Trophoblast cell (in vitro differentiated cells and primary cell): Measurements from ENCODE around the gene GRIA2. TPM values are rescaled to one million over a fixed set of nuclear protein-coding genes. Genes with fewer than 3 reads are reported as not detected.
"Not testable (repeated sequence)": the region's sequence is repeated elsewhere in the genome, so short reads cannot be mapped to it uniquely, and the experiment has no call there.

ENCODE experiments used
- DNase-seq, 2 donors: peaks; one replicate each; pipeline ENCODE4 v3.0.0-alpha.2; 2016
- H2AFZ ChIP-seq: 2 replicates; pipeline ENCODE4 v1.6.1; 2013; ENCODE audit warnings: low read length, moderate library complexity, mild to moderate bottlenecking; ENCODE audit not compliant: insufficient read depth, poor library complexity
- H2AK5ac ChIP-seq: 2 replicates; pipeline ENCODE4 v1.6.1; 2013; ENCODE audit warnings: mild to moderate bottlenecking, low read length
- H2BK120ac ChIP-seq: 2 replicates; pipeline ENCODE4 v1.6.1; 2013; ENCODE audit warnings: low read length, mild to moderate bottlenecking, moderate library complexity; ENCODE audit not compliant: insufficient read depth, poor library complexity
- H2BK12ac ChIP-seq: 2 replicates; pipeline ENCODE4 v1.6.1; 2013; ENCODE audit warnings: mild to moderate bottlenecking, low read length, moderate library complexity
- H2BK5ac ChIP-seq: 2 replicates; pipeline ENCODE4 v1.6.1; 2013; ENCODE audit warnings: low read length, low read depth, moderate library complexity, mild to moderate bottlenecking; ENCODE audit not compliant: poor library complexity
- H3K14ac ChIP-seq: 2 replicates; pipeline ENCODE4 v1.6.1; 2013; ENCODE audit warnings: mild to moderate bottlenecking, low read length
- H3K18ac ChIP-seq: 2 replicates; pipeline ENCODE4 v1.6.1; 2013; ENCODE audit warnings: mild to moderate bottlenecking, low read length
- H3K23ac ChIP-seq: 2 replicates; pipeline ENCODE4 v1.6.1; 2013; ENCODE audit warnings: low read length
- H3K27ac ChIP-seq: 2 replicates; pipeline ENCODE4 v1.5.1; 2013; ENCODE audit warnings: low read depth, mild to moderate bottlenecking, inconsistent platforms, low read length, moderate library complexity
- H3K27me3 ChIP-seq: 2 replicates; pipeline ENCODE4 v1.6.1; 2013; ENCODE audit warnings: inconsistent platforms, mild to moderate bottlenecking, low read length, moderate library complexity; ENCODE audit not compliant: insufficient read depth
- H3K36me3 ChIP-seq, 2 experiments: 1 replicate in 1 of 2; 2 replicates in 1 of 2; pipeline ENCODE4 v1.6.1; 2013; ENCODE audit warnings: low read length in 2 of 2, mild to moderate bottlenecking in 2 of 2, moderate library complexity in 1 of 2; ENCODE audit not compliant: insufficient read depth in 2 of 2, control insufficient read depth in 1 of 2
- H3K4ac ChIP-seq: 2 replicates; pipeline ENCODE4 v1.6.1; 2013; ENCODE audit warnings: low read depth, mild to moderate bottlenecking, low read length, moderate library complexity
- H3K4me1 ChIP-seq, 2 experiments: 1 replicate in 1 of 2; 2 replicates in 1 of 2; pipeline ENCODE4 v1.6.1; 2013; ENCODE audit warnings: low read length in 2 of 2, mild to moderate bottlenecking in 2 of 2, moderate library complexity in 1 of 2; ENCODE audit not compliant: insufficient read depth in 2 of 2, control insufficient read depth in 1 of 2
- H3K4me2 ChIP-seq: 2 replicates; pipeline ENCODE4 v1.6.1; 2013; ENCODE audit warnings: inconsistent platforms, mild to moderate bottlenecking, low read length, moderate library complexity
- H3K4me3 ChIP-seq: 2 replicates; pipeline ENCODE4 v1.5.1; 2013; ENCODE audit warnings: mild to moderate bottlenecking, low read depth, low read length, inconsistent platforms
- H3K79me1 ChIP-seq: one replicate; pipeline ENCODE4 v1.6.1; 2013; ENCODE audit warnings: low read length
- H3K79me2 ChIP-seq: 2 replicates; pipeline ENCODE4 v1.6.1; 2013; ENCODE audit warnings: low read length, mild to moderate bottlenecking; ENCODE audit not compliant: control insufficient read depth, insufficient read depth, poor library complexity
- H3K9ac ChIP-seq: 2 replicates; pipeline ENCODE4 v1.6.1; 2013; ENCODE audit warnings: mild to moderate bottlenecking, low read length
- H3K9me3 ChIP-seq: 2 replicates; pipeline ENCODE4 v1.6.1; 2013; ENCODE audit warnings: low read depth, mild to moderate bottlenecking, control low read depth, inconsistent platforms, low read length; ENCODE audit not compliant: insufficient read depth
- H4K12ac ChIP-seq: 2 replicates; pipeline ENCODE4 v1.6.1; 2013; ENCODE audit warnings: low read depth, mild to moderate bottlenecking, low read length, moderate library complexity
- H4K8ac ChIP-seq: 2 replicates; pipeline ENCODE4 v1.6.1; 2013; ENCODE audit warnings: low read depth, mild to moderate bottlenecking, low read length, moderate library complexity
- H4K91ac ChIP-seq: one replicate; pipeline ENCODE4 v1.6.1; 2013; ENCODE audit warnings: low read depth, mild to moderate bottlenecking, low read length, moderate library complexity
- WGBS: extraction: QIAGEN DNeasy Blood & Tissue Kit; methylation state at CpG from one replicate; pipeline ENCODE4 v1.1.7; 2013; ENCODE audit warnings: missing lambda C conversion rate; ENCODE audit not compliant: insufficient read length, insufficient coverage; ENCODE audit errors: extremely low coverage; 5-methylcytosine and 5-hydroxymethylcytosine counted together
- polyA plus RNA-seq: library from polyadenylated mRNA; stranded (reverse); fragments of 200-250 nt; gene quantifications from 2 replicates; pipeline ENCODE4 v1.2.3, GENCODE V29; 2013

Gene GRIA2
- not detected in 2 replicates for polyA plus RNA-seq

DNA sequence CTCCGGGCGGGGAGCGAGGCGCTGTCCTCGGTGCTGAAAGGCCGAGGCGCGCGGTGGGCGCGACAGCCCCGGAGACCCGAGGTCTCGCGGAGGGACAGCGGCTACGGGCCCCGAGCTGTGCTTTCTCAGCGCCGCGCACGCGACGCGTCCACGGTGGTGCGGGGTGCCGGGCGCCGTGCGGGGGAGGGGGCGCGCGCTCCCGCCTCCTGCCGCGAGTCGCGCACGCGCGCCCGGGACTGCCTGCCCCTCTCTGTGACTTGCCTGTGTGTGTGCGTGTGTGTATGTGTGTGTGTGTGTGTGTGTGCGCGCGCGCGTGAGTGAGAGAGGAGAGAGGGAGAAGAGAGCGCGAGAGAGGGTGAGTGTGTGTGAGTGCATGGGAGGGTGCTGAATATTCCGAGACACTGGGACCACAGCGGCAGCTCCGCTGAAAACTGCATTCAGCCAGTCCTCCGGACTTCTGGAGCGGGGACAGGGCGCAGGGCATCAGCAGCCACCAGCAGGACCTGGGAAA lies at the start of gene GRIA2:
Gene GRIA2, plus strand, starts transcription at position 358 of the 511 bp plus-strand sequence. CDS start 315 bp downstream, outside the sequence.
- no CpG with 5 or more reads among the region's 57 CpGs for WGBS

DNA sequence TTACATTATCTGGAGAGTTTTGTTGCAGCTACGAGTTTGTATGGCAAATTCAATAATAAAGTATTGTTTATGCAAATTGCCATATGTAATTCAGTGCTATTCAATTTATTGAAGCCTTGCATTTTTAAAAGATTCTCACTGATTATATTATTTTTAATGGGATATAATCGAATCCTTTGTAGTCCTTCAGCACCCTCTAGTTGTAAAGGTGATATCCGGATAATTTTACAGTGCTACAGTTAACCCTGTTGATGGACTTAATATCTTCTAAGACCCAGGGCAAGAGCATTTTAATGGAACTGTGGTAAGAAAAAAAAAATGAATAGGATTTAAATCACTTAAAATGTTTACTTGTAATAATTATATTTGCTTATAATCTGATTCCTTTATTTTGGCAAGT lies 48.5 kb upstream of the GRIA2 start:
- no peak overlapping the region for H3K4me3 ChIP-seq
- no peak overlapping the region for H2AK5ac ChIP-seq
- no peak overlapping the region for H2BK5ac ChIP-seq
- no peak overlapping the region for H2AFZ ChIP-seq
- H3K4me2 ChIP-seq: no peak overlapping the region
- H3K14ac ChIP-seq: no peak overlapping the region
- no peaks in the 10 kb centered on the region for H3K79me1 ChIP-seq
- no peaks in the 10 kb centered on the region for H3K9me3 ChIP-seq
- no peak overlapping the region for H3K4ac ChIP-seq
- no peak overlapping the region for H3K23ac ChIP-seq
- DNase-seq: no peak
- no peaks in the 10 kb centered on the region for H3K79me2 ChIP-seq
- H3K18ac ChIP-seq: no peak overlapping the region
- H3K36me3 ChIP-seq: no peaks in the 10 kb centered on the region
- WGBS: no CpG with 5 or more reads among the region's 3 CpGs
- H3K9ac ChIP-seq: no peak overlapping the region
- no peak overlapping the region for H3K27ac ChIP-seq
- H4K91ac ChIP-seq: no peak overlapping the region
- no peaks in the 10 kb centered on the region for H3K27me3 ChIP-seq
- no peak overlapping the region for H2BK120ac ChIP-seq
- H4K8ac ChIP-seq: no peak overlapping the region
- H3K4me1 ChIP-seq: no peaks in the 10 kb centered on the region
- no peak overlapping the region for H2BK12ac ChIP-seq
- no peak overlapping the region for H4K12ac ChIP-seq

More for the DNA sequence above, at the start of gene GRIA2:
- Histone ChIP-seq H3K4me2 (peak within 1 kb of the TSS; percentile 94), H3K4ac (no peak within 1 kb of the TSS), H4K8ac (no peak within 1 kb of the TSS), H3K23ac (no peak within 1 kb of the TSS), H3K79me1 (no peaks in the 10 kb centered on the region), H3K4me3 (peak within 1 kb of the TSS; percentile 54), H4K12ac (no peak within 1 kb of the TSS), H2AFZ (peak within 1 kb of the TSS; percentile 56), H3K36me3 (no peaks in the 10 kb centered on the region), H3K14ac (no peak within 1 kb of the TSS), H2BK120ac (no peak within 1 kb of the TSS), H3K27ac (no peak within 1 kb of the TSS), H3K9me3 (no peaks in the 10 kb centered on the region), H2BK12ac (no peak within 1 kb of the TSS), H2AK5ac (no peak within 1 kb of the TSS), H3K27me3 (peaks cover 26% of the 10 kb centered on the region), H2BK5ac (no peak within 1 kb of the TSS), H3K9ac (no peak within 1 kb of the TSS), H3K4me1 (peaks cover 8 to 11% of the 10 kb centered on the region in 2 experiments), H3K79me2 (no peaks in the 10 kb centered on the region), H3K18ac (no peak within 1 kb of the TSS), H4K91ac (no peak within 1 kb of the TSS)
- peak; percentile 40 to 73 for DNase-seq

DNA sequence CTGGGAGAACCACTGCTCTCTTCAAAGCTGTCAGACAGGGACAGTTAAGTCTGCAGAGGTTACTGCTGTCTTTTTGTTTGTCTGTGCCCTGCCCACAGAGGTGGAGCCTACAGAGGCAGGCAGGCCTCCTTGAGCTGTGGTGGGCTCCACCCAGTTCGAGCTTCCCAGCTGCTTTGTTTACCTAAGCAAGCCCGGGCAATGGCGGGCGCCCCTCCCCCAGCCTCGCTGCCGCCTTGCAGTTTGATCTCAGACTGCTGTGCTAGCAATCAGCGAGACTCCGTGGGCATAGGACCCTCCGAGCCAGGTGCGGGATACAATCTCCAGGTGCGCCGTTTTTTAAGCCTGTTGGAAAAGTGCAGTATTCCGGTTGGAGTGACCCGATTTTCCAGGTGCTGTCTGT lies 40.3 kb upstream of the GRIA2 start:
- H2AFZ ChIP-seq, H3K23ac ChIP-seq, H4K12ac ChIP-seq, H4K8ac ChIP-seq, H4K91ac ChIP-seq, H3K4me2 ChIP-seq, H3K4me1 ChIP-seq, H3K79me1 ChIP-seq, H3K9ac ChIP-seq, H2BK12ac ChIP-seq, H3K79me2 ChIP-seq, H3K27me3 ChIP-seq, H3K18ac ChIP-seq, H2BK5ac ChIP-seq, H3K9me3 ChIP-seq, H3K36me3 ChIP-seq, H3K27ac ChIP-seq, H3K4ac ChIP-seq, H2BK120ac ChIP-seq, DNase-seq, H2AK5ac ChIP-seq, H3K4me3 ChIP-seq, H3K14ac ChIP-seq: not testable (repeated sequence)
- WGBS: no CpG with 5 or more reads among the region's 14 CpGs

DNA sequence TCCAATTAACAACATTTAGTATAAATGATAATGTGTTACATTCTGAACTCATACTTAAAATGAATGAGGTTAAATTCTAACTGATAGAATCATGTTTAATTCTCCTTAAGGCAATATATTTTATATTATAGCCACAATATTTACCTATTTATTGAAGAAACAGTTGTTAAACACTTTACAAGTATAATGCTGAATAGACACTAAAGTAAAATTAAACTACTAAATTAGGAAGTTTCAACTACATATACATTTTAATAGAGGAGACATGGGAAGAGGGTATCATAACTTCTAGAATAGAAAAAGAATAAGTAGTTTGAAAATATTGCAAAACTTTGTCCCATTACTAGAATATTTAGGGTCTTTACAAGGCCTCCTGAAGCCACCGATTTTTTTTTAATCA lies 36.2 kb upstream of the GRIA2 start:
- no peak overlapping the region for H3K4me3 ChIP-seq
- no peak overlapping the region for H3K23ac ChIP-seq
- no peaks in the 10 kb centered on the region for H3K36me3 ChIP-seq
- no peak overlapping the region for H4K12ac ChIP-seq
- no peak overlapping the region for H4K91ac ChIP-seq
- H3K79me1 ChIP-seq: no peaks in the 10 kb centered on the region
- H3K79me2 ChIP-seq: no peaks in the 10 kb centered on the region
- no peak overlapping the region for H2BK5ac ChIP-seq
- H3K9me3 ChIP-seq: no peaks in the 10 kb centered on the region
- no CpG with 5 or more reads among the region's 1 CpG for WGBS
- no peaks in the 10 kb centered on the region for H3K4me1 ChIP-seq
- no peak overlapping the region for H3K27ac ChIP-seq
- H3K14ac ChIP-seq: no peak overlapping the region
- H2BK12ac ChIP-seq: no peak overlapping the region
- H3K18ac ChIP-seq: no peak overlapping the region
- H2AK5ac ChIP-seq: no peak overlapping the region
- H2AFZ ChIP-seq: no peak overlapping the region
- no peak overlapping the region for H3K9ac ChIP-seq
- DNase-seq: no peak
- H3K4me2 ChIP-seq: no peak overlapping the region
- H4K8ac ChIP-seq: no peak overlapping the region
- H3K4ac ChIP-seq: no peak overlapping the region
- no peak overlapping the region for H2BK120ac ChIP-seq
- no peaks in the 10 kb centered on the region for H3K27me3 ChIP-seq
